Activated CD4-positive, alpha-beta T cell treated with anti-CD3 and anti-CD28 coated beads for 24 hours (primary cell): Measurements from ENCODE around the gene SSBP3.
A peak's percentile ranks its signal among the peaks of the same experiment; 100 is the strongest.

Experiments
- DNase-seq, 2 donors: peaks; one replicate each; pipeline ENCODE4 v3.0.0-alpha.2; 2020; ENCODE audit warnings: low read depth in 2 of 2

The SSBP3 gene

DNA sequence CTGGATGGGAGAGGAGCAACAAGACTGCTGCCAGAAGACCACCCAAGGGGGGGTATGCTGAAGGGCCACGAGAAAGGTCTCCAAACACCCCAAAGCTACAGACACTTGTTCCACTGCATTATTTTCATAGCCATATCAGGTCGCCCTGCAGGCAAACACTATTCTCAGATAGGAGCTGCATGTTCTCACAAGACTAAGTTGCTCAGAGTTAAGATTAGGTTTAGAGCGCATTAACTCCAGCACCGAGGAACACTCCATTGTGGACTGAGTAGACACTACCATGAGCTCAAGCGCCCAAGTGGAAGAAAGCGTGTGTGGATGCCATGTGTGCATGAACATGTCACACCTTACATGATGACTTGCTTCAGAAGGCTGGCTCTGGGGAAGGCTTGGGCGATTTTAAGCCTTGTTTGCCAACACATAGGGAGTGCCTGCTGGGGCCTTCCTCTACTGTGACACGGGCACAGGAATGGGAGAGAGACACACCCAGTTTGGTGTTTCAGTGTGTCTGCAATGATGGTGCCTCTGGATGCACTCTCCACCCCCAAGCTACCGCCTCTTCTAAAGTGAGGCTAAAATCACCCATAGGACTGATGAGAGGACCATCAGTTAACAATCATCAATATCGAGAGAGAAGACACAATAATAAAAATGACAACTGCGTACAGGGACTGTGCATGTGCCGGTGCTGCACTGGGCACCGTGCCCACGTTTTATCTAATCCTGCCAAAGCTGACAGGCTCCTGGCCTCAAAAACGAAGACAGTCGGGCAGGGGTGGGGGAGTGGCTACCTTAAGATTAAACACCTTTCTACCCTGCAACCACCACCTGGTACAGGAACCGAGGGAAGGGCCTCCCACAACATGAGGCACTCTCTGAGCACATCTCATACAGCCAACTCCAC lies 34.9 kb downstream of the SSBP3 start:
- no peak for DNase-seq

DNA sequence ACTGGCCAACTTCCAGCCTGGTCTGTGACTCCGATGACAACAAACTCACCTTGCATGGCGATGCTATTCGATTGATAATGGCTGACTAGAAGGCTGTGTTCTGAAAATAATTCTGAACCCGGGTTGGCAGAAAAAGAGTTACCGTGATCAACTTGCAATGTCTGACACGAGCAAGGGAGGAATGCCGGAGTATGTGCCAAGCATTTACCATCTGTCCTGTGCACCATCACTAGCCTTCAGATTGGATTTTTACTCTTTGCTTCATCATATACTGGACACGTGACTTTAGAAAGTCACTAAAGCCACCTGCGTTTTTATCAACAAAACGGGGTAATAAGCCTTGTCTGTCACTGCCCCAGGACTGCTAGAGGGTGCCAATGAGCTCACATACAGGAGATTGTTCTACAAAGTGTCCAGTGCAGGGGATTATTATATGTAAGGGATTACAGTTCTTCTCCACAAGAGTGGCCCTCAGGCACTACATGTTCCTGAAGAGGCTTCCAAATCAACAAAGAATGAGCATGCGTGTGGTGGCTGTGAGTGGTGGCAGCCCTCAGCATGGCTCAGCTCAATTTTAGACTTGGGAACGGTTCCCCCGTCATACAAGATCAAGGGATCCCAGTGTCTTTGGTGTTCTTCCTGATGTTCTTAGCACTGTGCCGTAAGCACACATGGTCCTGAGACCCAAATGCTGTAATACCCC lies 35.8 kb downstream of the SSBP3 start:
- DNase-seq, result no peak

DNA sequence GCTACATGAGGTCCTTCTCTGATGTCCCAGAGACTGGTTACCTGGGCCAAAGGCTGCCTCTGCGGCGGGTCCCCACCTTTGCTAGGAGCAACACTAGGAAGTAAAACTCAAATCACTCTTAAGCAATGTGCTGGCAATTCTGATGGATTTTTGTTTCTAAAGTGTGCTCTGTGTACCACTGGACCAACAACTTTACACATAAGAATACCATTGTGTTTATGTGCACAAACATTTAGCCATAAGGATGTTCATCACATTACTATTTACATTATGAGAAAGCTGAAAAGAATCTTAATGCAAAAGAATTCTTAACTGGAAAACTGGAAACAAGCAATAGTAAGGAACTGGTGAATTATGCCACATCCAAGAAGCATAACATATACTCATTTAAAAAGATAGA lies 38.6 kb downstream of the SSBP3 start:
- DNase-seq, result no peak

DNA sequence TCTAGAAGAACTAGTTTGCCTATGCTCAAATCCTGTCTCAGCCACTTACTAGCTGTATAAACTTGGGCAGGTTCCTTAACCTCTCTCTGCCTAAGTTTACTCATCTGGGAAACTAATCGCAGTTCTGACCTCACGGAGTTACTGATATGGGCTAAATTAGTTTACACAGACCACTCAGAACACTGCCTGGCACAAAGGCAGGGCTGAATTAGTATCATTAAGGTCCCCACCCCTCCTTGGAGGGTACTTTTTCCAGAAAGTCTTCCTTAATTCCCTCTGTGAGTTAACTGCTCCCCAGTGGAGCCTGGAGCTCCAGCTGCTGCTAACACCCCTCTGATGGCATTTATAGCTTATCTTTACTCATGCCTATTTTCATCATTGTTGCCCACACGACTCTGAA lies 40.3 kb downstream of the SSBP3 start:
- no peak for DNase-seq

DNA sequence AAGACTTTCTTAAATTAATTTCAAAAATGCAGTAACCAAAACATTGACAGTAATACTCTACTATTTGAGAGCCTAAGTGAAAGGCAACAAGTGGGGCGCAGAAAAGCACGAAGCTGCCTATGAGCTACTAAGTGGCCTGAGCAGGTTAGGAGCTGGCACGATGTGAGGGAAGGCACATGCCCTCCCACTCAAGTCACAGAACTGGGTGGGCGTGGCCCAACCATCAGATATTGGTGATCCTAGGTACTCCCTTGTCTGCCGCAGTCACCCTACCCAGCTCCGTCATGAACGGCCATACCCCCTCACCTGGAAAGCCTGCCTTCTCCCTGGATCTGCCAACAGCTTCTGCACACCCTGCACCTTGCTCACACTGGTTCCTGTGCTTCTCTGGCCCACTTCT lies 40.8 kb downstream of the SSBP3 start:
- no peak for DNase-seq

DNA sequence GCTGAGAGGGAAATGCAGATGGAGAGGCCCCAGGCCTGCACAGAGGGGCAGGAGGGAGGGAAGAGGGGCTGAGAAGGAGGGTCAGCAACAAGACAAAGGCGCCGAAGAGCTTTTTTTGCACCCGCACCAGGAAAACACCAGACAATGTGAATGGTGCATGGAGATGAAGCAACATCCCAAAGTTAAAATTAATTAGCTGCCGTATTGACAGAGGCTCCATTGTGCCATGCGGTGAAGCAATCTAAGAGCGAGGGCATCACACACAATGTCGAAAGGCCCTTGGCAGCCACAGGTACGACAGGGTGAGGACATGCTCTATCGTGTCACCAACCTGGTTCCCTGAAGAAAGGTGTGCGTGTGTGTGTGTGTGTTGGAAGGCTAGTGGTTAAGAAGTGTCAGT lies 41.2 kb downstream of the SSBP3 start:
- DNase-seq, result no peak

DNA sequence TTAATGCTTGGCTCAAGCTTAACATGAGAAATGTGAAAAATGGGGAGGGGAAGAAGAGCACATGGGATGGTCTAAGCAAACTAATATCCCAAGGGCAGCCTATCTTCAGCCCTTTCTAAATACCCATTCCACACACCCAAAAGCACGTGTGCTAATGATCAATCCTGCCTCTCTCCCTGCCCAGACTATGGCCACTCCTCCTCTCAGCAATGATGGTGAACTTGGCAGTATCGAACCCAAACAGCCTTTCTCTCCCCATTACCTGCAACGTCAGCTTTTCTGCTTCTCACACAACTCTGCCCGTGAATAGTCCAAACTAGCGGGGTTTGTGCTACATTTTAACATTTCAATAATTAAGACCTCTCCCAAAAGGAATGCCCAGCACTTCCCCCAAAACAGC lies 41.6 kb downstream of the SSBP3 start:
- no peak for DNase-seq

DNA sequence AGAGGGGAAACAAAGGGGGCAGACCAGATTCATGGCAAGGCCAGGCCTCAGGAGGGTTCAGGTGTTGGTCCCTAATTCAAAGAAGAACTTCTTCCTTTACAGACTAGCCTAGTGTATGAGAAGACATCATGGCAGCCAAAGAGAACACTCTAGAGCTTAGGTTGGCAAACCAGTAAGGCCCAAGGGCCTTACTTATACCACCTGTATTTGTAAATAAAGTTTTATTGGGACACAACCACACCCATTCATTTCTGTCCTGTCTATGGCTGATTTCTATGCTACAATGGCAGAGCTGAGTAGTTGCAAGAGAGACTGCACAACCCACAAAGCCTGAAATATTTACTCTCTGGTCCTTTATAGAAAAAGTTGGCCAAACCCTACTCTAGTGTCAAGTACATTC lies 42.3 kb downstream of the SSBP3 start:
- no peak for DNase-seq

DNA sequence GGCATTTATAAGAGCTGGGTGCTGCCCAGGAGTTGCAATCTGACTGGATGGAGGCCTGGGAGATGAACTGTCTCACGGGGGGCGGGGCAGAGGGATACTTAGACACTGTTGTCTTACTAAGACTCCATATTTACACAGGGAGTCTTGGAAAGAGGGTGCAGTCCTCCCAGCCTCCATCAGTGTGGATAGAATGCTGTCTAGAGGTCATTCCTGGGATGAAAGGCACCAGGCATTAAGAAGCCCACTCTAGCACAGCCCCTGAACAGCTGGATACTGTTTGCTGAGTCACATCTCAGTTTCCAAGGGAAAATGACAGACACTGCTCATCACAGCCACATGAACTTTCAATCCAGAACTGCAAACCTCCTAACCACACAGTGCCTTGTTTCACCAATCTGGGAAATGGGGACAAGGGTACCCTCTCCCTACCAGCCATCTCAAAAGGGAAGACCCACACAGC lies 43.3 kb downstream of the SSBP3 start:
- no peak for DNase-seq

DNA sequence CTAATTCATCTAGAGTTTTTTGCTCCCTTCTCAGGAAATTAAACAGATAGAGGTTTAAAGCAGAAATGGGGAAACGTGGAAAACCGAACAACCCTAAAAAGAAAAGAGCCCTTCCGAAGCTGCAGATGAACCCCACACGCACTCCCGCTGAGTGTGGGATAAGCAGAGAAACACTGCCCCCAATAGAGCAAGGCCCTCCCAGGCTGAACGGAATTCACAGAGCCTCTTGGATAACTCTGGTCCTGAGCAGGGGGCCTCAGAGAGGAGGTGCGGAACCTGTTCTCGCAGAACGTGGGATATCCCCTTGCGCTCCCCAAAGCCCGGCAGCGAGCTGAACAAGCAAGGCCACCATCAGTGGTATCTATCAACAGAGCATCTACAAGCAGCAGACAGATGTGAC lies 44.9 kb downstream of the SSBP3 start:
- DNase-seq, result no peak

DNA sequence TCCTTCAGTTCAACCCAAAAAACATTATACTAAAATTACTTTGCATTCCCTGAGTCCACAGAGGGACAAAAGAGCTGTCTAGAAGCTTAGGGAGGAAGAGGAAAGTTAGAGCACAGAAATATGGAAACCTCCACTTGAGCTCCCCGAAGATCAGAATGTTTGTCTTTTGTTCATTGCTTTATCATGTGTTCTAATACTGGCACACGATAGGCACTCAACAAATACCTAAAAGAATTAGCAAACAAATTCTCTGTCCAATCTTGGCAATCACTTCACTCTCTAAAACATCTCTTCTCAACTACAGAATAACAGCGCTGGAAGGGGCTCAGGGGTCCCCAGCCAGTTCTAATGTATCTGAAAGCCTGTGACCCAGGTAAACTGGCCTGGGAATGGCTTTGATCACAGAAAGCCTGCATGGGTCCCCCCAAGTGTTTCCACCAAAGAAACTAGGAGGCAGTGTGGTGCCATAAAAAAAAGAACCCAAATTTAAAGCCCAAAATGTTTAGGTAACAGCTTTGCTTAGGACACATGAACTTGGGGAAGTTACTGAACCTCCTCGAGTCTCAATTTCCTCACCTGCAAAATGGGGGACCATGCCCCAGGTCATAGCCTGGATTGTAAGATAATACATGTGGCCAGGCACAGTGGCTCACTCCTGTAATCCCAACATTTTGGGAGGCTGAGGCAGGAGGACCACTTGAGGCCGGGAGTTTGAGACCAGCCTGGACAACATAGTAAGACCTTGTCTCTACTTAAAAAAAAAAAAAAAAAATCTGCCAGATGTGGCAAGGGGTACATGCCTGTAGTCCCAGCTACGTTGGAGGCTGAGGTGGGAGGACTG lies 45.8 kb downstream of the SSBP3 start:
- DNase-seq, result no peak

DNA sequence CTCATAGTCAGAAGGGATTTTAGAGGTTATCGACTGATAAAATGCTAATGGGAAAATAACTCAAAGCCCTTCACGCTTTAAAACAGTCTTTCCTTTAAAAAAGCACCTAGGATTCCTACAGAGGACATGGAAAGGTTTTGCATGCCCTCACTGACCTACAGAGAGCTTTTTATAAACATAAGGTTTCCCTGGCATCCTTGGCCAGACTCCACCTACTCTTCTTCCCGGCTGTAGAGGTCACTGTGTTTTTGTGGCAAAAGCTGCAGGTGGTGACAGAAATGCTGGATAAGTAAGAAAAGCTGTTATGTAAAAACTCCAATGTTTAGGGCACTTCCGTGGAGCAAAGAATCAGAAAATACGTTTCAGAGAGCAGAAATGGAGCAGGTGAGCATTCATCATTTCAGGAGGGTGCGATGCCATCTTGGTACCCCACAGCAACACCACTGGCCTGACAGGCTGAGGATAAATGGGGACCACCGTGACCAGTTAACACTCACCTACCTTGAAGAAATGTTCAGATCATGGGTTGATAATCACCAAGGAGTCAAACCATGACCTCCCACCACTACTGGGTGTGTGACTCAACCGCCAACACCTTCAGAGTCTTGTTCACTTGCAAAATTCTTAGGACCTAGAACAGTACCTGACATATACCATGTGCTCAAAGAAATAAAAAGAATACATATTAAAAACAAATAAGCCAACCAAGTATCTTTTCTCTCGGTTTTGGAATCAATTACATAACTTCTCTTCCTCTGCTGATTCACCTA lies 46.6 kb downstream of the SSBP3 start:
- no peak for DNase-seq

DNA sequence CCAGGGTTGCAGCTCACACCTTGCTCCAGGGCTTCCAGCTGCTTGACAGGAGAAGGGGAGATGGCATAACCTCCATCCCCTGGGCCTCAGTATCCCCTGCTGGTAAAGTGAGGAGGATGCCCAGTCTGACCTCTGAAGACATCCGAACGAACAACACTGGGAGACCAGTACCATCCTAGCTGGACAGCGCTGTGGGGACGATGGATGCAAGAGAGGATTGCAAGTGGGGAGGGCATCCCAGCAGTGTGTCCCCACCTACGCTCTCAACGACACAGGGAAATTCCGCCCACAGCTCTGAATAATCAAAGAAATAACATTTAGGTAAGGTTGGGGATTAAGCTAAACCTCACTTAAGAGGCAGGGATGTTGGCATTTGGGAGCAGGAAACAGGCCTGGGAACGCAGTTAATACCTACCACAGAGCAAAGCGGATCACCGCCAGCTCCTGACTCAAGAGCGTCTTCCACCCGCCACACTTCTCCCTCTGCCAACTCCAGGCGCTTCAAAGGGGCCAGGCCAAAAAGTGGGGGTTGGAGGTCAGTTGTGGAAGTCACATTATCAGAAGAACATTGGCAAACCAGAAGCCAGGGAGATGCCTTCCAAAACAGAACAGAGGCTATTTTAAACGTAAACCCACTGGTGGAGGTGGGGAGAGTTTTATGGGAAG lies 47.6 kb downstream of the SSBP3 start:
- no peak for DNase-seq

DNA sequence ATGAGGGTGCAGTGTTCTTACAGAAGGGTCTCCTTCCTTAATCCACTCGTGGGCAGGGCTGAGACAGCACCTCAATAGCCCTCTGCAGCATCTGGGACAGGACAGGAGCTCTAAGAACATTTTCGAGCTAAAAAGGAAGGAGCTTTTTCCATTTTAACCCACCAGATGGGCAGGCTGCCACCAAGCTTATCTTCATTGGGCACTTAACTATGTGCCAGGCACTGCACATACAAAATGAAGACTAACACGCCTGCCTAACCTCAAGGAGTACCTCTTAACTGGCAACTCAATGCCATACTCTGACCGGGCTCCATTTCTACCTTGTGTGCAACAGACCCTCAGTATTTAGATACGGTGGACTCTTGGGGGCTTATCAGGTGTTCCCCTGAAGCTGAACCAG lies 48.2 kb downstream of the SSBP3 start:
- no peak for DNase-seq

DNA sequence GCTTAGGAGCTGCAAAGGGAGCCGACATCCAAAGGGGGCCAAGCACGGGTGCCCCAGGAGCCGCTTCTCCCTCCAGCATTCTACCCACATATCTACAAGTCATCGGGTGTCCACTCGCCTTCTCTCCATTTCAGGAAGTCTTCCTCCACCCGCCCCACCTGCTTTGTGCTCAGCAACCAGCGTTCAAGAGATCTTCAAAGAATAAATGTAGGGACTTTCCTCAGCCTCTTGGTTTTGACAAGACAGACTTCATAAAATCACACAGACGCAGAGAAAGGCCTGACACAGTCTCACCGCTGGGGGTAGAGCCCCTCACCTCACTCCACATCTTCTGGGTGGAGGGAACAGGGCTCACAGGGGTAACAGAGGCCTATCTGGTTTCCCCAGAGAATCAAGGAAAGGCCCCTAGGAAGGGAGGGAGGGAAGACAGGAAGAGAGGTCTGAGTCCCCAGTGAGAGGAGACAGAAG lies 49.5 kb downstream of the SSBP3 start:
- DNase-seq, result peak in 1 of 2 donors; percentile 9

DNA sequence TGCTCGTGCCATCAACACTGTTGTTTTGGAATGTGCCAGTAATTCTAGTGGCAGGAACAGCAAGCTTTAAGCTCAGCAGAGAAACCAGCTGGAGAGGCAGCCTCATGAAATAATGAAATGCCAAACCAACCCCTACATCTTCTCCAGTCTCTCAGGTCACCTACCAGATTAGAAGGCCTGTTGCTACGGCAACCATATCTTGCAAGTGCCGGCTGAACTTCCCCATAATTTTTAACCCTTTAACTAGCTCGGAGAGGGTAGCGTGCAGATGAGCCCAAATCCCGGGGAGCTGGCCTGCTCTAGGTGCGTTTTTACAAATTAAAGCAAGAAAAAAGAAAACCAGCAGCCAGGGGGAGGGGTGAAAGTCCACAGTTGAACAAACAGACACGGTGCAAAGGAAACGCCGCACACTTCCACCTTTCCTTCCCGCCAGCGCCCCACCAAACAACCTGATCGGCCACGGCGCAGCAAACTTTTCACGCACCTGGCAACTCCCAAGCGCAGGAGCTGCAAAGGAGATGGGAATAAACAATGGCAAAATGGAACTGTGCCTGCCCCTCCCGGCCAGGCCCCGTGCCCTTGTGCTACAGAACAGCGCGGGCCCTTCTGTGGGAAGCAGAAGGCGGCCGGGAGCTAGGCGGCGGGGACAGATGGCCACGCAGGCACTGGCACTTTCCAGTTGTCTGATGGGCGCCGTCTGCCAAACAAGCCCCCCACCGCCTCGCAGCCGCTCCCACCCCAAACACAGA lies 50.1 kb downstream of the SSBP3 start:
- DNase-seq, result no peak

DNA sequence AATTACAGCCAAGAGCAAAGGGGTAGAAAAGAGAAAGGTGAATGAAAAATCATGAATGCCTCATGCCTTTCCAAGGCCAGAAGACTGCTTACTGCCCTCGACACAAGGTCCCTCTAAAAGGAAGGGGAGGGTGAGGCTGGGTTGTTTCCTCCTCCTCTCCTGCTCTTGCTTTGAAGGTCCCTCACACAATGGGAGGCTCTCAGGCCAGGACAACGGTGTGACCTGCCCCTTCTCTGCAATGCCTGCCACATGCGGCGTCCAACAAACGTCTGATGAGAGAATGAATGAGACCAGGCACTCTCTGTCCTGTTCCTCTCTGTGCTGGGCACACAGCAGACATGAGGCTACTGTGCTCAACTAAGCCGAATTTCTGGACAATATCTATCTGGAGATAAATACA lies 51.3 kb downstream of the SSBP3 start:
- DNase-seq, result no peak

DNA sequence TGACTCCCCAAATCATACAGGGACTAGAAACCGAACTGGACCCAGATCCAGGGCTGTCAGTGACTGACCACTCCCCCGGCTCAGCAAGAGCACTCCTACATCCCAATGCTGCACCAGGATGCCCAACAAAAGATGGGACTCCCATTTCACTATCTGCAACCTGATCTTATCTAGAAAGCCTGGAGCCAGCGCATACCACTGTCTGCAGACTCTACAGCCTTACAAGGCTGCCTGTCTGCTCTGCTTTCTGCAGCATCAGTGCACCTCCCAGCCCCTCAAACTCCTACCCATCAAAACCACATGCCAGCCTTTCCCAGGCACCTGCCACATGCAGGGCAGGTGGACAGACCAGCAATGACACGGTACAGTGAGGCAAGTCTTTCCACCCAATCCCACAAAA lies 52.2 kb downstream of the SSBP3 start:
- no peak for DNase-seq

DNA sequence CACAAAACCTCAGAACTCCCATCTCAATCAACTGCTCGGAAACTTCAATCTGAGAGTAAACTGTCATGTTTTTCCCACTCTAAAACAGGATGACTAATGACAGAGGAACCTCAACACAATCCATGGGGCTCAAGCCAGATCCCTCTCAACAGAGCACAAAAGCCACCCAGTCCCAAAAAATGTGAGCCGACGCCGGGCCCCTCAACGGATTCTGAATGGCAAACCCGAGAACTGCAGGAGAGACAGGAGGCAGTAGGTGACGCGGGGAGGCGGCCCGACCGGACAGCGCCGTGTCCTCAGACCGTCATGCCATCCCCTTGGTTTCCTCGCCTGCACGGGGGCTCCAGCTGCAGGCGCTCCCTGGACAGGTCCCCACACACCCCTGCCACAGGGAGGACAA lies 53.4 kb downstream of the SSBP3 start:
- no peak for DNase-seq

DNA sequence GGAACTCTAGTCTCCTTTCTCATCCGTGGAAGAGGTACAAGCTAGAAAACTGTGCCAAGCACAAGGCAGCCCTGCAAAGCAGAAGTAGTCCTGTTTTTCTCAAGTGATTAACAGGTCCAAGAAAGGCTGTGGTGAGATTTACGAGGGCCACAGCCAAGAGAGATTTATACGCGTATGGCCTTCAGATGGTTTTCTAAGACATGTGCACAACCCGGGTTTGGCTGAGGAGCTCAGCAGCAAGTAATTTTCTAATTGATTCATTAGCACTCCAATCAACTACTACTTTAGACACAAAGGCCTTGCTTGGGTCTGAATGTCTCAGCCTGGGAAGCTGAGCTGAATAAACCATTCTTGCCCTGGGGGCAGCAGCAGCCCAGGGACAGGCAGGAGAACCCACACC lies 55.8 kb downstream of the SSBP3 start:
- DNase-seq, result no peak
